GM23248 (cell line): ENCODE measurements around the gene TBC1D22A.

Experiments used
- EZH2 ChIP-seq: fragments of 200-600 bp; sonication (generic); IDR thresholded peaks from 2 replicates; pipeline ENCODE4 v1.6.1; 2018; ENCODE audit warnings: antibody characterized with exemption, mild to moderate bottlenecking; ENCODE audit not compliant: insufficient read depth, poor library complexity, severe bottlenecking
- EZH2phosphoT487 ChIP-seq: fragments of 200-600 bp; sonication (generic); IDR thresholded peaks from 2 replicates; pipeline ENCODE4 v1.6.1; 2018; ENCODE audit warnings: antibody characterized with exemption, moderate library complexity, mild to moderate bottlenecking, low read depth; ENCODE audit not compliant: insufficient read depth

DNA sequence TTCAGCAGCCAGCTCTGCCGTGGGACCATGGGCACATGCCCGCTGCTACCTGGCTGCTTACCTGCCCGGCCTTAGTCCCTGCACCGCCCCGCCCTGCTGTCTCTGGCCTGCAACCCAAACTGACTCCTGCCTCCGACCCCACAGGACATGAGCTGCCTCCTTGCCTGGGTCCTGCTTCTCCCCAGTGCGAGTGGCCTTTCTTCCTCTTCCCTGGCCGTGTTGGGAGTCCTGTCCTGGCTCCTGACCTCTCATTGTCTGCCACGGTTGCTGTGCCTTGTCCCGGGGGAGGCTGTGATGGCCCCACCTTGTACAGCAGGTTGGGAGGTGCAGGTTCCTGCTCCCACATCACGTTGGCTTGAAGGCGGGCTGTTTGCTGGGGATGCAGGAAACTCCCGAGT, 370.0 kb downstream of the TBC1D22A start:
- TF ChIP-seq EZH2 (no peak), EZH2phosphoT487 (no peak)
